Fibroblast of lung (primary cell): Measurements from ENCODE around the gene TMEM175. TPM values are rescaled to one million over a fixed set of nuclear protein-coding genes. Genes with fewer than 3 reads are reported as not detected.

ENCODE experiments used
- DNase-seq, 2 donors: peaks; one replicate each; pipeline versions ENCODE4 v3.0.0 to v3.0.0-alpha.2; 2010; ENCODE audit warnings: low read depth in 2 of 2
- H2AFZ ChIP-seq: 2 replicates; pipeline ENCODE4 v1.5.1; 2012; ENCODE audit warnings: low read length, control low read depth, inconsistent platforms
- H3K27ac ChIP-seq: 2 replicates; pipeline ENCODE4 v1.5.1; 2011; ENCODE audit warnings: low read length, control low read depth; ENCODE audit not compliant: insufficient read depth
- H3K27me3 ChIP-seq: 2 replicates; pipeline ENCODE4 v1.5.1; 2011; ENCODE audit warnings: mild to moderate bottlenecking, low read length; ENCODE audit not compliant: control insufficient read depth, insufficient read depth
- H3K36me3 ChIP-seq: 2 replicates; pipeline ENCODE4 v1.5.1; 2011; ENCODE audit warnings: low read length; ENCODE audit not compliant: control insufficient read depth, insufficient read depth
- H3K4me1 ChIP-seq: 2 replicates; pipeline ENCODE4 v1.5.1; 2011; ENCODE audit warnings: low read length; ENCODE audit not compliant: control insufficient read depth, insufficient read depth; ENCODE audit errors: extremely low read depth
- H3K4me2 ChIP-seq: 2 replicates; pipeline ENCODE4 v1.5.1; 2011; ENCODE audit warnings: low read length, control low read depth; ENCODE audit not compliant: insufficient read depth; ENCODE audit errors: extremely low read depth
- H3K4me3 ChIP-seq, 4 experiments: fragments of 200-600 bp in 1 of 4; sonication (generic) in 1 of 4; replicated peaks in 1 of 4; 2 replicates each; pipeline ENCODE4 v1.5.1; 2011 to 2016; ENCODE audit warnings: low read length in 4 of 4, low read depth in 3 of 4, mild to moderate bottlenecking in 3 of 4, control low read depth in 2 of 4, inconsistent platforms in 1 of 4, mixed read lengths in 1 of 4; ENCODE audit not compliant: insufficient read depth in 1 of 4; ENCODE audit errors: control extremely low read depth in 1 of 4
- H3K79me2 ChIP-seq: 2 replicates; pipeline ENCODE4 v1.5.1; 2012; ENCODE audit warnings: mild to moderate bottlenecking, low read length, inconsistent platforms; ENCODE audit not compliant: control insufficient read depth, insufficient read depth
- H3K9ac ChIP-seq: 2 replicates; pipeline ENCODE4 v1.5.1; 2011; ENCODE audit warnings: mild to moderate bottlenecking, low read length, control low read depth; ENCODE audit not compliant: insufficient read depth
- H3K9me3 ChIP-seq: 2 replicates; pipeline ENCODE4 v1.5.1; 2012; ENCODE audit warnings: low read depth, low read length; ENCODE audit not compliant: control insufficient read depth, insufficient read depth
- H4K20me1 ChIP-seq: 2 replicates; pipeline ENCODE4 v1.5.1; 2011; ENCODE audit warnings: low read length; ENCODE audit not compliant: control insufficient read depth, insufficient read depth; ENCODE audit errors: extremely low read depth
- EZH2 ChIP-seq: IDR thresholded peaks from 2 replicates; pipeline ENCODE4 v1.5.1; 2012; ENCODE audit warnings: low read length, control low read depth, mild to moderate bottlenecking; ENCODE audit errors: missing control alignments
- polyA plus RNA-seq, 2 donors: library from polyadenylated mRNA; depleted of rRNA in 1 of 2; stranded (reverse) in 1 of 2; unstranded in 1 of 2; fragments of >200 nt; gene quantifications; 2 replicates each; pipeline ENCODE4 v1.2.1, GENCODE V29; 2011 to 2012; ENCODE audit warnings: missing spikeins in 1 of 2
- total RNA-seq: library from RNA; depleted of rRNA; stranded (reverse); fragments of >200 nt; gene quantifications from 2 replicates; pipeline ENCODE4 v1.2.1, GENCODE V29; 2014
- TF ChIP-seq, protein P1 (sequence below), 2 donors: IDR thresholded peaks in 1 of 2; conservative IDR thresholded peaks in 1 of 2; 1 replicate in 1 of 2; 2 replicates in 1 of 2; pipeline ENCODE4 v1.5.1; 2011 to 2012; ENCODE audit warnings: low read length in 2 of 2, control low read depth in 1 of 2, inconsistent platforms in 1 of 2, low read depth in 1 of 2, mild to moderate bottlenecking in 1 of 2

Gene TMEM175
- total and polyA plus RNA-seq, 2 donors (not counting 1 experiment from before 2014, with no cell fraction given) = 16.3 to 23.9 TPM

DNA sequence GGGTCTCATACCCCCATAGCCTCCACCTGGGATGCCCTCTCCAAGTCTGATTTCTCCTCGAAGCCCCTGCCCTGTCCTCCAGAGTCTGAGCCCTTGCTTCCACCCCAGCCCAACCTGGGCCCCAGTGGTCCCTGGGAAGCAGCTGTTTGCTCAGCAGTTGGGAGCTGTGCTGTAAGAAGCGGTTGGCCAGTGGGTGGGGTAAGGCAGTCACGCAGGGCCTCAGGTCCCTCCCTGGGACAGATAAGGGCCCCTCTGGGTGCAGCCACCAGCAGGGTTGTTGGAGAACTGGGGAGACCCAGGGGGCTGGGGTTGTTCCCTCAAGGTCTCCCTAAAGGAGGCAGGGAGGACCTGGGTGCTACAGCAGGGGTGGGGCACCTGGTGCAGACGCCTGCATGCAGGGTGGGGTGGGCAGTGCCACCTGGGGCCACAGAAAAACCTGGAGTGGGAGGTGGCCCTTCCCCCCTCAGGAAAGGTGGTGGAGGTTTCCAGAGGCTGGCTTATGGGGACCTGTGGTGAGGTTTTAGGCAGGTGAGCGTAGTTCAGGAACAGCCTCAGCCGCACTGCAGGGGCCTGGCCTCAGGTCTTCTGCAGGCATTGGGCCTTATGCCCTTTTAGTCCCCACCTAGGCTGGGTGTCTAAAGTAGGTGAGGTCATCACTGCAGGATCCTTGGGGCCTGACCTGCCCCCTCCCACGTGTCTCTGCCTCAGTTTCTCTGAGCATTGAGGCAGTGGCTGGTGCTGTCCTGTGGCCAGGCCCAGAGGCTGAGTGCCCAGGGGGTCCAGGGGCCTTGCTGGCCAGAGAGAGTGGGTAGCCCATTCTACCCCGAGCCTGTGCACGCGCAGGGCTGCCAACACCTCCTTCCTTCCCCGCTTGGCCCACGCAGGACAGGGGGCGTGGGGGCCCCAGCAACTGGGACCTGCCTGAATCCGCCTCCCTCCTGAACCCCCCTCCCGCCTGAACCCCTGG, 64.1 kb downstream of the TMEM175 start:
- H4K20me1 ChIP-seq = no peaks in the 10 kb centered on the region
- no peak overlapping the region for H3K9ac ChIP-seq
- no peaks in the 10 kb centered on the region for H3K4me1 ChIP-seq
- H3K9me3 ChIP-seq = no peaks in the 10 kb centered on the region
- no peak overlapping the region for H2AFZ ChIP-seq
- H3K4me3 ChIP-seq = no peak overlapping the region
- no peak overlapping the region for H3K4me2 ChIP-seq
- H3K27me3 ChIP-seq = peaks cover 24% of the 10 kb centered on the region
- no peaks in the 10 kb centered on the region for H3K79me2 ChIP-seq
- DNase-seq = no peak
- TF ChIP-seq EZH2 = peak; percentile 69
- TF ChIP-seq, protein P1, sequence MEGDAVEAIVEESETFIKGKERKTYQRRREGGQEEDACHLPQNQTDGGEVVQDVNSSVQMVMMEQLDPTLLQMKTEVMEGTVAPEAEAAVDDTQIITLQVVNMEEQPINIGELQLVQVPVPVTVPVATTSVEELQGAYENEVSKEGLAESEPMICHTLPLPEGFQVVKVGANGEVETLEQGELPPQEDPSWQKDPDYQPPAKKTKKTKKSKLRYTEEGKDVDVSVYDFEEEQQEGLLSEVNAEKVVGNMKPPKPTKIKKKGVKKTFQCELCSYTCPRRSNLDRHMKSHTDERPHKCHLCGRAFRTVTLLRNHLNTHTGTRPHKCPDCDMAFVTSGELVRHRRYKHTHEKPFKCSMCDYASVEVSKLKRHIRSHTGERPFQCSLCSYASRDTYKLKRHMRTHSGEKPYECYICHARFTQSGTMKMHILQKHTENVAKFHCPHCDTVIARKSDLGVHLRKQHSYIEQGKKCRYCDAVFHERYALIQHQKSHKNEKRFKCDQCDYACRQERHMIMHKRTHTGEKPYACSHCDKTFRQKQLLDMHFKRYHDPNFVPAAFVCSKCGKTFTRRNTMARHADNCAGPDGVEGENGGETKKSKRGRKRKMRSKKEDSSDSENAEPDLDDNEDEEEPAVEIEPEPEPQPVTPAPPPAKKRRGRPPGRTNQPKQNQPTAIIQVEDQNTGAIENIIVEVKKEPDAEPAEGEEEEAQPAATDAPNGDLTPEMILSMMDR (conservative IDR thresholded peaks at IDR 0.05 in 1 of 2, IDR thresholded peaks at IDR 0.05 in 1 of 2; ENCODE audit: low read depth in 1 of 2, low read length in 2 of 2) = no peak
- H3K27ac ChIP-seq = no peak overlapping the region
- H3K36me3 ChIP-seq = peaks cover 4% of the 10 kb centered on the region

DNA sequence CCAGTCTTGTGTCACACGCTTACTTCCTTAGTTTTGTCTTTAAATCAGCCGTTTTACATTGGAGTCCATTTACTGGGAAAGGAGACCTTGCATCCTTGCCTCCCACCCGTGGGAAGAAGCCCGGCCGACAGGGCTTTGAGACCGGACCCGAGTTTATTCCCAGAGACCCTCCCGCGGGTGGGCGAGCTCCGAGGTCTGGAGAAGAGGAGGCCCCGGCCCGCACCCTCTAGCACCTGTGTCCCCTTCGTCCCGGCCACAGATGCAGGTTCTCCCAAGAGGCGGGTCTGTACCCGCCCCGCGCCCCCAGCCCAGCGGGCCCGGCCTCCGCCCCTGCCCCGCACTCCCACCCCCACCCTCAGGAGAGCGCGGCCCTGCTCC, 64.7 kb downstream of the TMEM175 start:
- H3K27ac ChIP-seq = no peak overlapping the region
- H3K9me3 ChIP-seq = no peaks in the 10 kb centered on the region
- DNase-seq = no peak
- H3K27me3 ChIP-seq = peaks cover 30% of the 10 kb centered on the region
- H3K4me1 ChIP-seq = no peaks in the 10 kb centered on the region
- H3K79me2 ChIP-seq = no peaks in the 10 kb centered on the region
- H3K9ac ChIP-seq = no peak overlapping the region
- H2AFZ ChIP-seq = no peak overlapping the region
- H3K4me3 ChIP-seq = no peak overlapping the region
- TF ChIP-seq, protein P1 (conservative IDR thresholded peaks at IDR 0.05 in 1 of 2, IDR thresholded peaks at IDR 0.05 in 1 of 2; ENCODE audit: low read depth in 1 of 2, low read length in 2 of 2) = no peak
- TF ChIP-seq EZH2 = peak; percentile 18
- no peaks in the 10 kb centered on the region for H4K20me1 ChIP-seq
- H3K4me2 ChIP-seq = no peak overlapping the region
- no peaks in the 10 kb centered on the region for H3K36me3 ChIP-seq

DNA sequence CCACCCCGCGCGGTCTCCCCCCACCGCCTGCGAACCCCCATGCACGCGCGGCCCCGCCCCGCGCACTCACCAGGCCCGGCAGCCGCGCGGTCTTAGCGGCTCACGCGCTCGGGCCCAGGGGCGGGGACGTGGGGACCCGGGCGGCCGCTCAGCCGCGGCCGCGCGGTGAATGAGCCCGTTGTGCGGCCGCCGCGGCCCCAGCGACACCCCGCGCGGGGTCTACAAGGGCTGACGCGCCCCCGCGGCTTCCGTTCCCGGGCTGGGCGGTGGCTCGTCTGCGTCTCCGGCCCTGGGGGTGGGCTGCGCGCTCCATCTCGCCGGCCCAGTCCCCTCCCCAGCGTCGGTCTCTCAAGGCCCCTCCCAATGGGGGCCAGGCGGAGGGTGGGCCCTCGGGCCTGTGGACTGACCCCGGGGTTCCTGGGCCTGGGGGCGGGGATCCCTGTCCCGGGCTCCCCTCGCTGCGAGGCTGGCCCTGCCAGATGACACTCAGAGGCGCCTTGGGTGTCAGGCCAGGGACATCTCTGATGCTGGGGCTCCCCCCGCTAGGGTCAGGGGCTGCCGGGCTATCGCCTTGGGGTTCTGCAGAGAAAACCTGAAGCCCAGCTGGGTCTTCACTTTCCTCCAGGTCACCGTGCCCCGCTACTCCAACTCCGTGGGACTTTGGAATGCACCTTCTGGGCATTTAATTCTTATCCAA, 65.3 kb downstream of the TMEM175 start:
- H3K27ac ChIP-seq = no peak overlapping the region
- peaks cover 36% of the 10 kb centered on the region for H3K27me3 ChIP-seq
- peak overlapping the region; percentile 35 for H3K4me2 ChIP-seq
- H3K9me3 ChIP-seq = no peaks in the 10 kb centered on the region
- H3K4me1 ChIP-seq = no peaks in the 10 kb centered on the region
- TF ChIP-seq EZH2 = peak; percentile 61
- TF ChIP-seq, protein P1 (conservative IDR thresholded peaks at IDR 0.05 in 1 of 2, IDR thresholded peaks at IDR 0.05 in 1 of 2; ENCODE audit: low read depth in 1 of 2, low read length in 2 of 2) = no peak
- H3K4me3 ChIP-seq = peak overlapping the region in 1 of 4 experiments; percentile 40
- no peaks in the 10 kb centered on the region for H3K36me3 ChIP-seq
- H4K20me1 ChIP-seq = no peaks in the 10 kb centered on the region
- no peak for DNase-seq
- no peaks in the 10 kb centered on the region for H3K79me2 ChIP-seq
- H2AFZ ChIP-seq = no peak overlapping the region
- no peak overlapping the region for H3K9ac ChIP-seq
